Measurements from ENCODE around the gene TXNRD2. TPM values are rescaled to one million over a fixed set of nuclear protein-coding genes. Genes with fewer than 3 reads are reported as not detected.
A peak's percentile ranks its signal among the peaks of the same experiment; 100 is the strongest.

TXNRD2 gene
- total RNA-seq, 1 donor from 2014 or later = 22.2 TPM

GRCh38 chr22:19916941-19917340, 24.7 kb downstream of the TXNRD2 start:
- peaks cover 14% of the 10 kb centered on the region for H3K36me3 Mint-ChIP-seq (ENCODE audit: low read depth)
- no peaks in the 10 kb centered on the region for H3K27me3 Mint-ChIP-seq (ENCODE audit: low read depth)
- H3K9me3 Mint-ChIP-seq = no peaks in the 10 kb centered on the region
- no peak overlapping the region for H3K27ac Mint-ChIP-seq (ENCODE audit: unreplicated experiment)
- DNase-seq (ENCODE audit: low read depth, low spot score) = no peak
- TF ChIP-seq CTCF (conservative IDR thresholded peaks at IDR 0.05) = no peak
- no peak overlapping the region for H3K4me3 Mint-ChIP-seq
- H3K4me1 Mint-ChIP-seq = no peaks in the 10 kb centered on the region

- Mint-ChIP-seq H3K27ac (ENCODE audit: unreplicated experiment) (peak overlapping the region; percentile 84), H3K4me3 (no peak overlapping the region), H3K4me1 (no peaks in the 10 kb centered on the region), H3K36me3 (ENCODE audit: low read depth) (peaks cover 14% of the 10 kb centered on the region), H3K27me3 (ENCODE audit: low read depth) (no peaks in the 10 kb centered on the region), H3K9me3 (no peaks in the 10 kb centered on the region)
- no peak for DNase-seq (ENCODE audit: low read depth, low spot score)
- TF ChIP-seq CTCF (conservative IDR thresholded peaks at IDR 0.05) = no peak
These were observed 25.6 kb downstream of the TXNRD2 start for GRCh38 chr22:19916006-19916405.

- Mint-ChIP-seq H3K27ac (ENCODE audit: unreplicated experiment) (peak overlapping the region; percentile 84), H3K27me3 (ENCODE audit: low read depth) (no peaks in the 10 kb centered on the region), H3K9me3 (no peaks in the 10 kb centered on the region), H3K36me3 (ENCODE audit: low read depth) (peaks cover 14% of the 10 kb centered on the region), H3K4me1 (no peaks in the 10 kb centered on the region), H3K4me3 (no peak overlapping the region)
- no peak for TF ChIP-seq CTCF (conservative IDR thresholded peaks at IDR 0.05)
- DNase-seq (ENCODE audit: low read depth, low spot score) = no peak
These were observed 26.2 kb downstream of the TXNRD2 start for GRCh38 chr22:19915287-19915954.

- no peak for DNase-seq (ENCODE audit: low read depth, low spot score)
- no peak overlapping the region for H3K4me3 Mint-ChIP-seq
- H3K36me3 Mint-ChIP-seq (ENCODE audit: low read depth) = peaks cover 16% of the 10 kb centered on the region
- no peaks in the 10 kb centered on the region for H3K9me3 Mint-ChIP-seq
- H3K4me1 Mint-ChIP-seq = peaks cover 5% of the 10 kb centered on the region
- no peaks in the 10 kb centered on the region for H3K27me3 Mint-ChIP-seq (ENCODE audit: low read depth)
- TF ChIP-seq CTCF (conservative IDR thresholded peaks at IDR 0.05) = no peak
- no peak overlapping the region for H3K27ac Mint-ChIP-seq (ENCODE audit: unreplicated experiment)
These were observed 27.2 kb downstream of the TXNRD2 start for GRCh38 chr22:19914201-19914943.

- TF ChIP-seq CTCF (conservative IDR thresholded peaks at IDR 0.05) = no peak
- no peak overlapping the region for H3K4me3 Mint-ChIP-seq
- H3K9me3 Mint-ChIP-seq = no peaks in the 10 kb centered on the region
- no peaks in the 10 kb centered on the region for H3K27me3 Mint-ChIP-seq (ENCODE audit: low read depth)
- no peak overlapping the region for H3K27ac Mint-ChIP-seq (ENCODE audit: unreplicated experiment)
- DNase-seq (ENCODE audit: low read depth, low spot score) = no peak
- peaks cover 16% of the 10 kb centered on the region for H3K36me3 Mint-ChIP-seq (ENCODE audit: low read depth)
- H3K4me1 Mint-ChIP-seq = peaks cover 5% of the 10 kb centered on the region
These were observed 28.2 kb downstream of the TXNRD2 start for GRCh38 chr22:19913337-19913936.
